GM21825 (cell line): Measurements from ENCODE around the gene UBL4A.

Source experiments
- ATAC-seq: cut with Tn5 transposase; IDR thresholded peaks from one replicate; pipeline ENCODE4 v1.9.1; 2021; ENCODE audit warnings: mild to moderate bottlenecking, moderate library complexity; ENCODE audit not compliant: unreplicated experiment

The UBL4A gene

GRCh38 chrX:154466036-154466435 is 20.4 kb downstream of the UBL4A start:
- no peak for ATAC-seq

- no peak for ATAC-seq
Measured at GRCh38 chrX:154465601-154466000, 20.8 kb downstream of the UBL4A start.

- no peak for ATAC-seq
Measured at GRCh38 chrX:154464806-154465365, 21.5 kb downstream of the UBL4A start.

DNA sequence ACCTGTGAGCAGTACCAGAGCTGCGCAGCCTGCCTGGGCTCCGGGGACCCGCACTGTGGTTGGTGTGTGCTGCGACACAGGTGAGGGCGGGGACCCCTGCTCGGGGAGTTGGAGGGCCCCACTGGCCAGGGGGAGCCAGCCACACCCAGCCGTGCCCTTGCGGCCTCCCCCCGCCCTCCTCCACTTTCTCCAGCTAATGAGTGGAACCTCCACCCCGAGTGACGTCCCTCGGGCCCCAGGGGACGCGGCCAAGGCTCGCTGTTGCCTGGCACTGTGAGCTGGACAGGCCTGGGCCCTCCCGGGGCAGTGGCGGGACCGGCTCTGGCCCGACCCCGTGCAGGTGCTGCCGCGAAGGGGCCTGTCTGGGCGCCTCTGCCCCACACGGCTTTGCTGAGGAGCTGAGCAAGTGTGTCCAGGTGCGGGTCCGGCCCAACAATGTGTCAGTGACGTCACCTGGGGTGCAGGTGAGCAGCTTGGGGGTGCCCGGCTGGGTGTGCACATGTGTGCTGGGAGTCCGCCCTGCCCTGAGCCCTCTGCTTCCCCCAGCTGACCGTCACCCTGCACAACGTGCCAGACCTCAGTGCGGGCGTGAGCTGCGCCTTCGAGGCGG is 22.7 kb downstream of the UBL4A start:
- no peak for ATAC-seq

DNA sequence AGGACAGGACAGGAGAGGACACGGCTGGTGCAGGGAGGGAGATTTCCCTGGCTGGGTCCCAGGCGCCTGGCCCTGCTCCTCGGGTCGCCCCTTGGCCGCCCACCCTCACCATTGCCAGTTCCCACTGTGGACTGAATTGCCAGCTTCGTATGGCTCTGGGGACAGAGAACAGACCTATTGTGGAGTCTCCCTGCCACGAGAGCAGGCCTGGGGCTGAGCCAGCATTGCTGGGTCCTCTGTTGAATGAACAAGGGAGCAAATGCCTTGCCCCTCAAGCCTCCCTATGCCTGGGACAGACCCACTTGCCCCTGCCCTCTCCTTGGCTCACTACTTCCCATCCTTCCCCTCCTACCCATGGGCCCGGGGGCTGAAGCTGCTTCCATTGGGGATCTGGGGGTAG is 24.0 kb downstream of the UBL4A start:
- ATAC-seq: no peak

- ATAC-seq: no peak
Measured at GRCh38 chrX:154460326-154460725, 26.1 kb downstream of the UBL4A start.

- ATAC-seq: no peak
Measured at GRCh38 chrX:154459832-154460231, 26.6 kb downstream of the UBL4A start.

DNA sequence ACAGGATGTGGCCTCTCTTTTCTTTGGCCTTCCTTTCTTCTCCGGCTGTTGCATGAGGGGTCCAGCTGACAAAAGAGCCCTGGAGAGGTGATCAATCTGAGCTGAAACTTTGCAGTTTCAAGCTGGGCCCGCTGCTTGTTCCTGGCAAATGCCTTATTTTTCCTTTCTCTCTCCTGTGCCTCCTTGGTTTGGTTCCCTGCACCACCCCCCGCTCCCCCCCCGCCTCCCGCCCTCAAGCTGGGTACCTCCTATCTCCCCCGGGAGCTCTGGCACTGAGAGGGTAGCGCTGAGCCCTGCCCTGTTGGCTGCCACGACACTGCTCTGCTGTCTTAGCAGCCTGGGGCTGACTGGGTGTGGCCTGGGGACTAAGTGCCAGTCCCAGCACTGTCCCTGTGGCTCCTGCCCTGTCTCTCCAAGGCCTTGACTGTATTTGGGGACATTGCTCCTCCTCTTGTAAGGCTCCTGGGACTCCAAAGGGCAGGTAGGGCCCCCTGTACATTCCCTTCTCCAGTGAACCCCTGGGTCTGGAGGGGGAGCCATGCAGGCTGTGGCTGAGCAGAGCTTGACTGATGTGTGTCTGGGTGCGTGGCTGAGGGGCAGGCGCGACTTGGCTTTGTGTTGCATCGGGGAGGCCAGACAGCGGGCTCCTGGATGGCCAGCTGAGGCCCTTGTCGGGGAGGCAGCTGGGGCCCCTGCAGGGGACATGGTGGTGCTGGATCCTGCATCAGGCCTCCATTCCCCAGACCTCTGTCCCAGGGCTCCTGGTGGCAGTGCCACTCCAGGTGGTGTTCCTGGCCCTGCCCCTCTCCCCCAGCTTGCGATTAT is 27.2 kb downstream of the UBL4A start:
- no peak for ATAC-seq

GRCh38 chrX:154458116-154458953 is 28.1 kb downstream of the UBL4A start, which contains the start of gene PLXNA3:
PLXNA3 (plus strand) TSS chrX:154458281; CDS start chrX:154460184, 1,903 bp downstream.
- peak; percentile 44 for ATAC-seq

GRCh38 chrX:154457491-154458115 is 28.8 kb downstream of the UBL4A start:
- ATAC-seq: peak; percentile 61

DNA sequence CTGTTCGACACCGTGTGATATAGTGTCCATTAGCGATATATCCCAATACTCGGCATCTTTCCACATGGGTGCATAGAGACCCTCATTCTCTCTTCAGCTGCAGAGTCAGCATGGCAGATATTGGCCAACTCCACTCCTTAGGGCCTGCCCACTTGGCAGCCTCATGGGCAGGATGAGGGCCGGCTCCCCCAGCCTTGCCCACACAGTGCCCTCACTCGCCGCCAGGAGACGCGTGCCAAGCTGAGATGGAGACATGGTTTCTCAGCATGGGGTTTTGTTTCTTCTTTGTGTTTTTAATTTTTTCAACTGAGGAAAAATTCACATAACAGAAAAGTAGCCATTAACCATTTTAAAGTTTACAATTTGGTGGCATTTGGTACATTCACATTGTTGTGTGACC is 33.6 kb downstream of the UBL4A start:
- no peak for ATAC-seq

- ATAC-seq: no peak
Measured at GRCh38 chrX:154450312-154450711, 36.1 kb downstream of the UBL4A start.

DNA sequence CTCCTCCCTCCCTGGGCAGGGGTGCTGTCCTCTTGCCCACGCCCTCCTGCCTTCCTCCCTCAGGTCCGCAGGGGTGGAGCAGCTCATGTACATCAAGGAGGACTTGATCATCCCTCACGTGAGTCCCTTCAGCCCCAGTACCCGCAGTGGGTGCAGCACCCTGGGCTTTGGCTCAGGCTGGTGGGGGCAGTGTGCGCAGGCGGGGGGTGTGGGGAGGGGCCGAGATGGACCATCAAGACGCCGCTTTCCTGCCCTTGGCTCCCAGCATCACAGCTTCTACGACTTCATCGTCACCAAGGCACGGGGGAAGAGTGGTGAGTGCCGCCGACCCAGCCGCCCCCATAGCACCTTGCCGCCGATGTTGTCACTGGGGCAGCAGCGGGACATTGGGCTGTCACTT is 36.8 kb downstream of the UBL4A start:
- no peak for ATAC-seq

DNA sequence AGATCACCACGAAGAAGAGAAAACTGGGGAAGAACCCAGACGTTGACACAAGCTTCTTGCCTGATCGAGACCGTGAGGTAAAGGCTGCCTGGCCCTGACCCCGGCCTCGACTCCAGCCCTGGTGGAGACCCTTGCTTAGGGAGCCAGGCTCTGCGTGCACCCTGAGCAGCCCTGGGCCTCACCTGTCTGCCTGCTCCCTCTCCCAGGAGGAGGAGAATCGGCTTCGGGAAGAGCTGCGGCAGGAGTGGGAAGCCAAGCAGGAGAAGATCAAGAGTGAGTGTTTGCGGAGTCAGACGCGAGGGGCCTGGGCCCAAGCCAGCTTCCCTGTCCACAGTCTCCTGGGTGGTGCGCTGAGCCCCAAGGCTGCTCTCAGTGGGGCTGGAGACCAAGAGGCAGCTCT is 37.9 kb downstream of the UBL4A start:
- ATAC-seq: no peak

GRCh38 chrX:154446430-154446829 is 40.0 kb downstream of the UBL4A start:
- no peak for ATAC-seq

GRCh38 chrX:154445776-154446175 is 40.6 kb downstream of the UBL4A start:
- no peak for ATAC-seq

- no peak for ATAC-seq
Measured at GRCh38 chrX:154444755-154445246, 41.6 kb downstream of the UBL4A start.

- peak; percentile 74 for ATAC-seq
Measured at GRCh38 chrX:154443992-154444754, 42.2 kb downstream of the UBL4A start, which contains the start of gene FAM50A. FAM50A (plus strand) TSS chrX:154444141; CDS start chrX:154444236, 95 bp downstream.

GRCh38 chrX:154443479-154443910 is 42.9 kb downstream of the UBL4A start:
- no peak for ATAC-seq
